NCI-H524 (cell line): ENCODE results near the gene ARSI.

Source experiments
- DNase-seq, 2 experiments: peaks; one replicate each; lab custom pipeline; 2025; lab: John Stamatoyannopoulos, UW

ARSI gene

DNA sequence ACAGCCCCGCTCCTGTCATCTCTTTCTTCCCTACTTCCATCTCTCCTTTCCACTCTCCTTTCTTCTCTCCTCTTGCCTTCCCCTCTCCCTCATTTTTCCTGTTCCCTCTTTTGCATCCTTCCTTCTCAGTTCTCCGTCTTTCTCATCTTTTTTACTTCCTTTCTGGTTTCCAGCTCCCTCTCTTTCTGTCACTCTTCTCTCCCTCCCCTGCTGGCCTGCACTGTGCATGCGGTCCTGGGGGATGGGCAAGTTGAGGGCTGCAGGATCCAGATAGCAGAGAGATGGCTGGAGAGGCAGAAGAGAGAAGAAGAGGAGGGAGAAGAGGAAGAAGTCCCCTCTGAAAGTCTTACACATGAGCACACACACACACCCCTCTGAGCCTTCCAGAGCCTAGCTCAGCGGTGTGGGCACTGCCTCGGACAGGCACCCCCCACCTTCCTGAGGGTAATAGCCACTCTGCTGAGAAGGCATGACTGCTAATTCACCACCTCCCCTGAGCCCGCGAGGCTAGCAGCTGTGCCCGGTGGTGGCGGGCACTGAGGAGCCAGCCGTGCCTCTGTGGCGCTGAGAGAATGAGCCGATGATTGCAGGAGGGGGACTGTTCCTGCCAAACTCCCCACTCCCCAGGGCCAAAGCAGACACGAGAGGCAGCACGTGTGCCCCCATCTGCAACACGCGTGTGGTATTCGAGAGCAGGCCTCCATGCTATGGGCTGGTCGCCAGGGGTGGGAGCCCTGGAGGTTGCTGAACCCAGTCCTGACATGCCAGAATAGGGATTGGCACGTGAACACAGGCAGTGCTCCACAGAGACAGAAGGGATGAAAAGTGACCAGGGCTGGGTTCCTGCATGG lies 9.4 kb downstream of the ARSI start:
- no peak for DNase-seq

GRCh38 chr5:150291388-150292385 lies 11.0 kb downstream of the ARSI start:
- no peak for DNase-seq

DNA sequence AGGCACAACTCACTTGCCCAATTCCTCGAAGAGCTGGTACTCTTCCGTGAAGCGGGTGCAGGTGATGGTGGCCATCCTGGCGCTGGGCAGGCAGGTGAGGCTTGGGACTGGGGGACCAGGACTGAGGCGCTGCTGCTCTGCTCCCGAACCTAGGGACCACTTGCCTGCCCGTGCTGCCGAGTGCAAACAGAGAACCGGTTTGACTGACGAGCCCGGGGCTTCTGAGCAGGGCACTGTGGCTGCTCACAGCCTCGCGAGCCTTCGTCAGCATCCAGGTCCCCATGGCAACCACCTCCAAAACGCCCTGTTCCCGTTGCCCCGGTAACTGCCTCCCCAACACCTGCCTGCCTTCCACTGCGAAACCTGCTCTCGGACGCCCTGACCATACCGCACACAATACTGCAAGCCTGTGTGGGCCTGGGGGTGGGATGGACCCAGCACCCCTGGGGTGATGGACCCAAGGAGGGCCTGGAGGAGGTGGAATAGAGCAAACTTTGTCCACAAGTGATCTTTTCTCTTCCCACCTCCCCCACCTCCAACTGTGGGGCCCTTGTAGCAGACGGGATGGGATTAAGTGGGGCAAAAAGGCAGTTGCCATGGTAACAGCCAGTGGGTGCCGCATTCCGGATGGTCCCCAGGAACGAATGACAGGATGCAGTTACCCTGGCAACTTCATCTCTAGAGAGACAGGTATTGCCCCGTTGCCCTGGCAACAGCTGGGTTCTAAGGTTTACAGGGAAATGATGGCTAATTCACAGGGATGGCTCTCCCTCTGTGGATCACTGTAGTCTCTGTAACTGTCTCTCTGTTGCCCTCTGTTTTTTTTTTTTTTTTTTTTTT lies 12.9 kb downstream of the ARSI start, which contains the start of gene CAMK2A:
Gene CAMK2A, minus strand, starts transcription at position 223 of the 840 bp plus-strand sequence. Its CDS starts 148 bp downstream, at position 75.
- peak; percentile 84 to 85 for DNase-seq

DNA sequence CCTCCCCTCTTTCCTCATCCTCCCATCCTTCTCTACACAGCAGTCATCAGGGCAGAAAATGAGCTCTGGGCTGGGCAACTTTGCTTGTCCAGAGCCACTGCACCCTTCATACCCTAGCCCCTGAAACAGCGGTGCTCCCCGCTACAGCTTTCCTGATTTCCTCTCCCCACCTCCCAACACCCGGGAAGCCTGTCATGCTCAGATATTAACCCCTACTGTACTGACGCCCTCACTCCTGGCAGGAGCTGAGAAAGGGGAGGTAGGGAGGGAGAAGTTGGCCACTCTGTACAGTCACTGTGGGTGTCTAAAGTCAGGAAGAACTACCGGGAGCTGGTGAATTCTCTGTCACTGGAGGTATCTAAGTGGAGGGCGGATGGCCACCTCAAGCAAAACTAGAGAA lies 13.9 kb downstream of the ARSI start:
- no peak for DNase-seq

DNA sequence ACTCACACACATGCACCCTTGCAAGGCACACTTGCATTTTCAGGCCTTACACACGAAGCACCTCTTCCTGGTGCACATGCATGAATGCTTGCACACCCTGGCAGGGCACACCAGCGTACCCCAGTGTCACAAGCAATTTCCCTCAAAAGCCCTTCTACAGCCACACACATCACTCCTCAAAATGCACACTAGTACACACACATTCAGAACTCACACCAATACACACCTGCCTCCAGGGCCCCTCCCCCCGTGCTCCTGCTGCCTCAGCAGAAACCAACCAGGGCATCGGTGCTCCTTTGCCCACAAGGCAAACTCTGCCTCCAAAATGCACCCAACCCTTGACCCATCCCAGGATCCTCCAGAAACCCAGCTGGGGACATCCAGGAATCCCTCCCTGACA lies 14.3 kb downstream of the ARSI start:
- no peak for DNase-seq

GRCh38 chr5:150286820-150287219 lies 15.9 kb downstream of the ARSI start:
- peak in 1 of 2 experiments; percentile 39 for DNase-seq

DNA sequence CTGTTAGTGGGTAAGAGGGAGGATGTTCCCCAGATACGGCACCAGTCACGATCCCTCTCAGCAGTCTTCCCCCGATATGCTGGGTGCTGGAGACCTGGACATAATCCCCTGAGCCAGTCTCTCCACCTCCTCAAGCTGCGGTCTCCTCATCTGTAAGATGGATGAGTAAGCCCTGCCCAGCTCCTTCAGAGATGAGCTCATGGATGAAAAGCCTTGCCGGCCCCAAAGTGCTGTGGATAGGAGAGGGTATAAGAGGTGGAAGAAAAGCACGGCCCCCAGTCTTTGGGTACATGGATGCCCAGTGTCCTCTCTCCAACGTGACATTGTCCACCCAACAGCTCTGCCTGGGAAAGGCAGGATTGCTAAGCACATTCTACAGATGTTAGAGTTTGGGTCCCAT lies 17.6 kb downstream of the ARSI start:
- DNase-seq: no peak

DNA sequence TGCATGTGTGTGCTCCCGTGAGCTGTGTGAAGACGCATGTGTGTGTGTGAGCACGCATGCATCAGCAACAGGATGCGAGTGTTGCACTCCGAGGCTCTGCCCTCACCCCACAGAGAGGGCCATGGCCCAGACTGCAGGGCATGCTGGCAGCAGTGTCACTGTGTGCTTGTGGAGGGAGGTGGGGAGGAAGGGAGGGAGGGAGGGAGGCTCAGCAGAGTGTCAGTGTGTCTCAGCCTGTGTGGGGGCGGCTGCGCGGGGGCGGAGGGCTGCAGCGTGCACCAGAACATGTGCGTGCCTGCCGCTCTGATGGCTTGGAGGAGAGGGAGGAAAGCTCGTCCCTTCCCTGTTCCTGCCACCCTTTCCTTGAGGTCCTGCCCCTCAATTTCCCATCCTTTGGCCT lies 18.4 kb downstream of the ARSI start:
- DNase-seq: no peak

DNA sequence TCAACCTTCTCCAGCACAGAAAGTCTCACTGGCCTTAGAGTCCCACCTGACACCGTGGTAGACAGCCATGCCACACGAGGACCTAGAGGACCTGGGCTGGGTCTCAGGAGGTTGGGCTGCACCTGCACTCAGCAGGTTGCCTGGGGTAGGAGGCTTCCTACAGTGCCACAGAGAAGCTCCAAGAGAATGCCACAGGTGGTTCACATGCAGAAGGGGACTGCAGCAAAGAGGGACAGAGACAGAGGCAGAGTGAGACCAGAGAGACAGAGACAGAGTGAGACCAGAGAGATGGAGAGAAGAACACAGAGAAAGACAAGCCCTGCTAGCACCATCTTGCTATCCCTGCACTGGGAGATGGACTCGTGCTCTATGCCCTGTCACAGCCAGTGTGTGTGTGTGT lies 18.8 kb downstream of the ARSI start:
- no peak for DNase-seq

DNA sequence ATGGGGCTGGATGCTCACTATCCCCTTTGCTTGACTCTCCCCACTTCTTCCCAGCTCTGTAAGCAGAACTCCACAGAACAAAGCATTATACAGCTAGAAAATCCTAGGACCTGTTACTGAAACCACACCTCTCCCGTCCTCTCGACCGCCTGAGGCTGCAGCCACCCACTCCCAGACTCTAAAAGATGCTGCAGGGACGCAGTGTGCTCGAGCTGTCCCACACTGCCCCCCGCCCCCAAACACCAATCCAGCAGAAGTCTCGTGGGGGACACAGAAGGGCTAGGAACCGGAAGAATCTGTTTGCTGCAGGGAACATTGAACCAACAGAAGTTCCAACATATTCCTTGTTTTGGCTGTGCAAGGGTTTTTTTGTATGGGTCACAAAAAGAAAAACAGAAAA lies 20.7 kb downstream of the ARSI start:
- DNase-seq: no peak

DNA sequence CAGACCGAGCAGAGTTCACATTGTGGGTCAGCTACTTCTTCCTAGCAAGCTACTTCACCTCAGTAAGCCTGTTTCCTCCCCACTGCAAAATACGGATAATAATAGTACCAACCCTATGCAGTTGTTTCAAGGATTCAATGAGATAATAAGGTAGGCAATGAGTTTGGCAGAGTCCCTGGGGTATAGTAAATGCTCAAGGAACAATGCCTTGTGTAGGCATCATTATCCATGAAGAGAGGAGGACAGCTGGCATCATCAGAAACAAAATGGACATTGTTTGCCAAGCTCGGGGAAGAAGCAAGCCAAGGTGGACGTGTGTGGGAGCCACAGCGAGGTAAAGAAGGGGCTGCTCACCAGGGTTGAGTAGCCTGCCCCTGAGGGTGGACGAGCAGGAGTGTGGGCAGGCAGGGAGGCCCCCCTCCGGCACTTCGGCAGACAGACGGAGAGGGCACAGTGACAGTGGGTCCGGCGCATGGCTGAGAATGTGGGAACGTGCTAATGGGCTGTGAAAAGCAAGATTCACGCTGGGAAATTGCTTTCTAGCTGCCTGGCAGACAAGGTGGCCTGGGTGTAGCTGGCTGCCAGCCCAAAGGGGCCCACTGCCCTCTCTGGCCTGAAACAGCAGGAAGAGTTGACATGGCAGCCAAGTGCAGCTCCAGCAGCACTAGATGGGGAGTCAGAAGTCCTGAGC lies 23.2 kb downstream of the ARSI start:
- DNase-seq: no peak

DNA sequence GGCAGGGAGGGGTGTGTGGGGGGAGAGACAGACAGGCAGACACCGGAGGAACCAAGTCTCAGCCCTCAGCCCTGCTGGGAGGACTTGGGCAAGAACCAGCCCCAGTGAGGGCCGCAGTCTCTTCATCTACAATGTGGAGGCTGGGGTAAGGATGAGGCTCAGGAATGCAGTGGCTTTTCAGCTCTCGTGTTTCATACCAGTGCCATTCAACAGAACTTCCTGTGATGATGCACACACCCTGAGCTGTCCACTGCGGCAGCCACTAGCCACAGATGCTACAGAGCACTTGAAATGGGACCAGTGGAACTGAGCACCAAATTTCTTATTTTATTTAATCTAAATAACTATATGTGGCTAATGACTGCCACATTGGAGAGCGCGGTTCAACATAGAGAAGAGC lies 23.8 kb downstream of the ARSI start:
- DNase-seq: no peak

DNA sequence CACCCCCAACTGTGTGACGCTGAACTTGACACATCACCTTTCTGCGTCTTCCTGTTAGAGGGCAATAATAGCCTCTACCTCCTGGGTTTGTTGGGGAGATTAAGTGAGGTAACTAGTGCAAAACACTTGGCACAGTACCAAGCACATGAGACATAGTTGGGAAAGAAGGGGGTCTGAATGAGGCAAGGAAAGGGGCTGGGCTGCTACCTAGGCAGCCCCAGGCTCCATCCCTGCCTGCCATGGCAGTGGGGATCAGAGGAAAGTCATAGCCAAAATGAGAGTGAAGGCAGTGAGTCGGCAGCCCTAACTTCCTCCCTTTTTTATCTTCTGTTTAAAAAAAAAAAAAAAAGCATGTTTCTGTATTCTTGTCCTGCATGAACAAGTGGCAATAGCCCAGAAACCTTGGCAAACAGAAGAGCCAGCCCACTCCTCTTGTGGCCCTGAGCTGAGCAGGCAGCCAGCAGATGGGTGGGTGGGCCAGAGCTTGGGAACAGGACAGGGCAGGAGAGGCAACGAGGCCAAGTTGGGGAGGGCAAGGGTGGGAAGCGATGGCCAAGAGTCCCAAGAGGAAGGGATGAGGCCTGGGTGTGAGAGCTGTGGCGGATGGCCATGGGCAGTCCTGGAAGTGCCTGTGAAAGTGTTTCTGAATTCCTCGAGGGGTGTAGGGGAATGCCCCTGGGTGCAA lies 24.5 kb downstream of the ARSI start:
- DNase-seq: no peak

- no peak for DNase-seq
Measured at GRCh38 chr5:150277043-150277442, 25.7 kb downstream of the ARSI start.

- DNase-seq: no peak
Measured at GRCh38 chr5:150274811-150275210, 27.9 kb downstream of the ARSI start.

DNA sequence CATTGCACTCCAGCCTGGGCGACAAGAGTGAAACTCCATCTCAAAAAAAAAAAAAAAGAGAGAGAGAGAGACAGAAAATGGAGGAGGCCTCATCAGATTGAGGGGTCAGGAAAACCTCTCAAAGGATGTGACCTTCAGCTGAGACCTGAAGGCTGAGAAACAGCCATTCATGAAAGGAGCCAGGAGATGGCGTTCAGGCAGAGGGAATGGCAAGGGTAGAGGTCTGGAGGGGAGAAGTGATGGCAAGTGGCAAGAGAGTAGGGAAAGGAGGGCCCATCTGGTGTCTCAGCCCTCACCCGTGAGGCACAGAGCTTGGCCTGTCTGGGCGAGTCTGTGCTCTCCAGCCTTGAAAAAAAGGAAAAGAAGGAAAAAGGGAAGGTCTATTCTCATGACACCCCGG lies 30.2 kb downstream of the ARSI start:
- DNase-seq: peak; percentile 61 to 85

- no peak for DNase-seq
Measured at GRCh38 chr5:150271923-150272322, 30.8 kb downstream of the ARSI start.

DNA sequence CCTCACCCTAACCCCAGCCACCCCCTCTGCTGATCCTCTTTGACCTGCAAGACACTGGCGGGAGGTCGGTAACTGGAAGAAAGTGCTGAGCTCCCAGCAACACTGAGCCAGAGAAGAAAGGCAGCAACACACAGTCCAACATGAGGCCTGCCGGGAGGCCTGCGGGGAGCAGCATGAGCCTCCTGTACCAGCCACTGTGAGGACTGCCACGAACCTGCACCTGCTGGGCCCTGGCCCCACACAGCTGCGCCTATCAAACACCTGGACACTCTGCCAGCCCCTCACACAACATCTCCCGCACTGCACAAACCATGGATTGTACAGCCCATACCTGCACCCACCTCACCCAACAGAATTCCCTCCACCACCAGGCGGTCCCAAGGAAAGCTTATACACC lies 31.4 kb downstream of the ARSI start:
- no peak for DNase-seq

DNA sequence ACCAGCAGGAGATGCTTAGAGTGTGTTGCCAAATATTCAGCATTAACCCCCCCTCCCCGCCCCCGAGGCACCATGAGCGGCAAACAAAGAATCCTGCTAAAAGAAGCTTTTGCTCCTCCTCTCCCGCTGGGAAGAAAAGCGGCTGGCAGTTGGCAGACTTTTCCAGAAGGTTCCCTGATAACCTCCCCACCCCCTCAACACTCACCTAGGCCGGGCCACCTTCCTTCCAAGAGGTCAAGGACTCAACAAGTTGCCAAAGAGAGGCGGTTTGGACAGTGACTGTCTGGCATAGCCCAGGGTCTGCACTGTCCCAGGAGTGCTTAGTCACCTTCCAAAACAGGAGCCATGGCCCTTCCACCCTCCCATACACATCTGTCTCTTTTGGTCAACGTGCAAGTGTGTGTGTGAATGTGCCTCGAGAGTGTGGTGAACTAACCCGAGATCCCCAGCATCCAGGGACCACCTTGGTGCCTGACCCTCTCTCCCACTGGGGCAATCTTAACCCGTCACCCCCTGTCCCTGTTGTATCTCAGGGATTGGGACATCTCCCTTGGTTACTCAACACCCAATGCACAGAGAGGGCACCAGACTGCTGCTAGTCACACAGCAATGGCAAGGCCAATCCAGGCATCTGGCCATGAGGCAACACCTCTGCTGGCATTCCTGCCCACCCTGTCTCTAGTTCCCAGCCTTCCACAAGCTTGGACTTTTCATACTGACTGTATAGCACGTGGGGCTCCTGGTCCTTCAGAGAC lies 32.0 kb downstream of the ARSI start:
- no peak for DNase-seq

GRCh38 chr5:150266871-150267291 lies 35.8 kb downstream of the ARSI start:
- DNase-seq: no peak
